Measurements from ENCODE around the gene SAFB2.

DNA sequence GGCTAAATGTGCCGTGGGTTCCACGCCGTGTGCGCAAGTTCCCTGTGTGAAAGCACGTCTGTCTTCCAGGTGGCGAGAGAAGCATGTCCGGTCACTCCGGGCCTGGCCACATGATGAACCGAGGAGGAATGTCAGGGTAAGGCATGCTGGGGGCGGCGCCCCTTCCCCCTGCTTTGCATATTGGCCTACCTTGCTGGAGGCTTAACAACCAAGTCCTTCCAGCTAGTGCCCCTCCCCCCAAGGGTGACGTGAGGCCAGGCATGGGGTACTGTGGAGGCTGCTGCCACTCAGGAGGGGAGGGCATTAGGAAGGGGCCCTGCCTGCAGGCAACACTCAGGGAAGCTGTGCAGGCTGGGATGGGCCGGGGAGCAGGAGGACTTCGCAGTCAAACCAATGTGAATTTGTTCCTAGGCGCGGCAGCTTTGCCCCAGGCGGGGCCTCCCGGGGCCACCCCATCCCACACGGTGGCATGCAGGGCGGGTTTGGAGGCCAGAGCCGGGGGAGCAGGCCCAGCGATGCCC, 45.2 kb upstream of the SAFB2 start:
- TF ChIP-seq, protein P1, sequence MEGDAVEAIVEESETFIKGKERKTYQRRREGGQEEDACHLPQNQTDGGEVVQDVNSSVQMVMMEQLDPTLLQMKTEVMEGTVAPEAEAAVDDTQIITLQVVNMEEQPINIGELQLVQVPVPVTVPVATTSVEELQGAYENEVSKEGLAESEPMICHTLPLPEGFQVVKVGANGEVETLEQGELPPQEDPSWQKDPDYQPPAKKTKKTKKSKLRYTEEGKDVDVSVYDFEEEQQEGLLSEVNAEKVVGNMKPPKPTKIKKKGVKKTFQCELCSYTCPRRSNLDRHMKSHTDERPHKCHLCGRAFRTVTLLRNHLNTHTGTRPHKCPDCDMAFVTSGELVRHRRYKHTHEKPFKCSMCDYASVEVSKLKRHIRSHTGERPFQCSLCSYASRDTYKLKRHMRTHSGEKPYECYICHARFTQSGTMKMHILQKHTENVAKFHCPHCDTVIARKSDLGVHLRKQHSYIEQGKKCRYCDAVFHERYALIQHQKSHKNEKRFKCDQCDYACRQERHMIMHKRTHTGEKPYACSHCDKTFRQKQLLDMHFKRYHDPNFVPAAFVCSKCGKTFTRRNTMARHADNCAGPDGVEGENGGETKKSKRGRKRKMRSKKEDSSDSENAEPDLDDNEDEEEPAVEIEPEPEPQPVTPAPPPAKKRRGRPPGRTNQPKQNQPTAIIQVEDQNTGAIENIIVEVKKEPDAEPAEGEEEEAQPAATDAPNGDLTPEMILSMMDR (IDR thresholded peaks at IDR 0.05), result no peak
- TF ChIP-seq POLR2A (IDR thresholded peaks at IDR 0.05), result no peak
